HG02973 (cell line): ENCODE data around the gene TMEM151A.

ENCODE experiments used
- ATAC-seq: cut with Tn5 transposase; IDR thresholded peaks from one replicate; pipeline ENCODE4 v1.9.1; 2021; ENCODE audit warnings: moderate library complexity; ENCODE audit not compliant: unreplicated experiment

Gene TMEM151A

DNA sequence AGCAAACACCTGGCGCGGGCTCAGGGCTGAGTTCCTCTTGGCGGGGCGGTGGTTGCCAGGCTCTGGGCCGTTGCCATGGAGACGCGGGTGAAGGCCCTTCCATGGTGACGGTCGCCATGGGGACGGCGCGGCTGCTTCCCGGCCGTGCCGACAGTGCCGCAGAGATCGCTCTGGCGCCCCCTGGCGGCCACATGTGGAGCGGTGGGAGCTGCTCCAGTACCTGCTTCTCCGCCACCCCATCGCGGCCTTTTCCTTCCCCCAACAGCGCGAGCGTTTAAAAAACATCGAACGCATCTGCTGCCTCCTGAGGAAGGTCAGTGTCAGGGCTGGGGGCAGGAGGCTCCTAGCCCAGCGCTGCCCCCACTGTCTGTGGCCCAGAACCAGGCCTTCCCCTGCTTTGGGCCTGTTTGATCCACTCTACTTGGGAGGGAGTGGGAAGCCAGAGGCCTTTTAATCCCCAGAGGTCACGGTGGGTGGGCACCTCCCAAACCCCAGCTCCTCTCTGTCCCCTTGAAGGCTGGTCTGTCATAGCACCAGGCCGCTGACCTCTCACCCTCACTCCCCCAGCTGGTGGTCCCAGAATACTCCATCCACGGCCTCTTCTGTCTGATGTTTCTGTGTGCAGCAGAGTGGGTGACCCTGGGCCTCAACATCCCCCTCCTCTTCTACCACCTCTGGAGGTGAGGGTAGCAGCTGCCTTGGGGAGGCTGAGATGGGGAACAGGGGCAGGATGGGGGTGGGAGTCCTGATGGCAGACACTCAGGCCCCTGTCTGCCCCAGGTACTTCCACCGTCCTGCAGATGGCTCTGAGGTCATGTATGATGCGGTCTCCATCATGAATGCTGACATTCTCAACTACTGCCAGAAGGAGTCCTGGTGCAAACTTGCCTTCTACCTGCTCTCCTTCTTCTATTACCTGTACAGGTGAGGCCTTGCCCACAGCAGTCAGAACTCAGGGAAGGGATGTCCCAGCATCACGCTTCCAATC, 8.9 kb upstream of the TMEM151A start:
- ATAC-seq, result peak; percentile 60

DNA sequence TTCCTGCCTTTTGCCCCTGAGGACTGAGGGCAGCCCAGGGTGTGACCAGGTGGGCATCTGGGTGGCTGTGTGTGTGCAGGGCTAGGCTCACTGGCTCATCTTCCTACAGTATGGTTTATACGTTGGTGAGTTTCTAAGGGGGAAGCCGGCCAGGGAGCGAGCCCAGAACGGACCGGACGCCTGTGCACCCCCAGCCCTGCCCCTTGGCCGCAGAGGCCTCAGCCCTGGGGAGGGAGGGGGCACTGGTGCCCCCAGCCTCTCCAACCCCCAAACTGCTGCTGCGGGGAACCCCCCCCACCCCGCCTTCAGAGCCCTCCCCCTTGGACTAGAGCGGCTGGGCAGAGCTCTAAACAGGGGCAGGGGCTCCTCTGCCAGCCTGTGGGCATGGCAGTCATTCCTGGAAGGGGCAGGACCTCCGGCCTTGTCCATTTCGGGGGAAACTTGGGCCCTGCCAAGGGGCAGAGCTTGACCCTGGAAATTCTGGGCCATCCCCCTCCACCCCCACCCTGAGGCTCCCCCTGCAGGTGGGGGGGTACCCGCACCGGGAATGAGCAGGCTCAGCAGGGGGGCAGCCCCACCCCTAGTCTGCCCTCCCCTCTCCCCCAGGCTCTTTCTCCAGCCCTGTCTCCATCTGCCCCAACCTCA, 8.1 kb upstream of the TMEM151A start:
- ATAC-seq, result no peak

DNA sequence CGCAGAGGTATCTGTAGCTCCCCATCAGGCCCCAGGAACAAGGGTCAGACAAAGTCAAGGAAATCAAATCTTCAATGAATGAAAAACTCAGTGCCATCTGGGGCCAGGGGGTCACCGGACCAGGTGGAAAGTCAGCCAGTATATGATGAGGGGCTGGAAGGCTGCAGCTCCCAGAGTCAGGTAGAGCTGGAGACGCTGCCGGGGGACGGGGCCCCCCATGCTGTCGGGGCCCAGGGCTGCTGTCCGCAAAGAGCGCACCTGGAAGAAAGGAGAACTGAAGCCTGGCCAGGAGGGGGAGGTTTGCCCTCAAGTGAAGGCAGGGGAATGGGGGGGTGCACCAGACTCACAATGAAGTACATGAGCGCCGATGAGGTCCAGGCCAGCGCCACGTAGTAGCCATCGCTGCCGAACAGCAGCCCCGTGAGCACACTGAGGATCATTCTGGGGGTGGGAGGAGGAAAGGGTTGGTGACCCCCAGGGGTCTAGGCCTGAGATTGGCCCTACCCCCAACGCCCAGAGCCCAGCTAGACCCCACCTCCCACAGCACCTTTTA, 7.1 kb upstream of the TMEM151A start:
- no peak for ATAC-seq

DNA sequence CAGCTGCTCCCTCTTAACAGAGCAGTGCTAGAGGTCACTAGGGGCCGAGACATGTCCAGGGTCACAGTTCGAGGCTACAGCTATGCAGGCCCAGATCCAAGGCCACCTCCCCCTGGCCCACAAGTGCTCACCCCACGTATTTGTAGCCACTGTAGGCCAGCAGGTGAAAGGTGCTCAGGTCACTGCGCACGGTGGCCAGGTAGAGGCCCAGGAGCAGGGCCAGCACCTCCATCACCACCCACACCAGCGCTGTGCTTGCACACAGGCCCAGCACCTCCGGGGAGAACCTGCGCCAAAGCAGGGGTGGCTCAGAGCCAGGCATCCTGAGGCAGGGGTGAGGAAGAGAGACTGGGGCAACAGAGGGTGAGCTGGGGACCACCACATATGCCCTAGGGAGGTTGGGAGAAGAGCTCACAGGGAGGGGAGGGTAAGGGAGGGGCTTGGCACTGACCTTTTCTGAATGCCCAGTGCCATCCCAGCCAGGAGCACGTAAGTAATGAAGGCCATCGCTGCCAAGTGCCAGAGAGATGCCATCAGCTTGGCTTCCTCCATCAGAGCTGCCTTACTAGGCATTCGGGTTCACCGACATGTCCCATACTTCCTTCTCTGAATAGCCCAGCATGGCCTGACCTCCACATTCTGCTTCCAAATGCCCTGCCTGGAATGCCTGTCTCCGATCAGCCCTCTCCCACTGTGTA, 6.3 kb upstream of the TMEM151A start:
- no peak for ATAC-seq

DNA sequence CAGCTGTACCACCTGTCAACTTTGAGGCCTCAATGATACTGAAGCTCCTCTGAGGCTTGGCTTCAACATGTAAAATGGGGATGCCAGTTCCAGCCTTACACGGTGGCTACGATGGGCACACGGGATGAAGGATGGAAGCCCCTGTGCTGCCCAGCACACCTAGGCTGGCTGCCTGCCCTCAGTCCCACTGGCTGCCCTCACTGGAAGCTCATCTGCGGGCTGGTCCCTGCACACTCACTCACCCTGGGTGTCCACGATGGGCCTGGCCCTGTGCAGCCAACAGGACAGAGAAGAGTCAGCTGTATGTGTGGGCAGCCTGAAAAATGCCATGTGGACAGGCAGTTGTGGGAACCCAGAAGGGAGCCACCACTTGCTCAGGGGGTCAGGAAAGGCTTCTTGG, 5.0 kb upstream of the TMEM151A start:
- no peak for ATAC-seq

GRCh38 chr11:66287211-66287888, 4.3 kb upstream of the TMEM151A start:
- no peak for ATAC-seq

DNA sequence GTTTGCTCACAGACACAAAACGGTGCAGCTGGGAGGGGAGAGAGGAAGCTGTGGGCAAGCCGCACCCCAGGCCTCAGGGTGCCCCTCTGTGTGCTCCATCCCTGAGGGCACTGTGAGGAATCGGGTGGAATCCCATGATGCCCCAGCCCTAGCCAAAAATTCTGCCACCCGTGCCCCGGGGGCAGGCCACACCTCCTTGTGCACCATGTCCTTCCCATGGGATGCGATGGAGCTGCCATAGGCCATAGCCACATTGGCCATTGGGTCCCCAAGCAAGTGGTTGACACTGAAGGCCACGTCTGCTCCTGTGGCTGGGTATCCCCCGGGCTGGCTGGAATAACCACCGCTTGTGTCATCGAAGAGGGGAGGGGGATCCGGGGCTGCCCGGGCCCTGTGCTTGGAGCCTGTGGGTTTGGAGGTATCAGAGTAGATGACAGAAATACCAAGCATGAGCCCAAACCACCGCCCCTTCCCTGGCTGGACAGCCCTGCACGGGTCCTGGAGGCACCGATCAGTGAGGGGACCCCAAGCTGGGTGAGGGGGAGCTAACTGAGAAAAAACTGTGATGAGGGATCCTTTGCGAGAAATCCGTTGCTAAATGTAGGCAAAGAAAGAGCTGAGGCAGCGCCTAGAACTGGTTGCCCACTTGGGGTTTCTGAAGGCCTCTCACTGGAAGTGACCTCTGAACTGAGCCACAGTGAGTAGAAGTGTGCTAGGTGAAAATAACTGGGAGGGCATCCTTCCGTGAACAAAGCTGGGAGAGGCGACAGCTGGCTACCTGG, 3.6 kb upstream of the TMEM151A start:
- ATAC-seq, result no peak

GRCh38 chr11:66288671-66289547, 2.8 kb upstream of the TMEM151A start, which contains the start of gene YIF1A:
Gene YIF1A, minus strand, starts transcription at chr11:66289143. Its CDS starts 158 bp downstream, at chr11:66288985.
- ATAC-seq, result peak; percentile 69

GRCh38 chr11:66289548-66290329, 2.0 kb upstream of the TMEM151A start:
- ATAC-seq, result peak; percentile 38

GRCh38 chr11:66290330-66290621, 1.4 kb upstream of the TMEM151A start:
- ATAC-seq, result no peak

DNA sequence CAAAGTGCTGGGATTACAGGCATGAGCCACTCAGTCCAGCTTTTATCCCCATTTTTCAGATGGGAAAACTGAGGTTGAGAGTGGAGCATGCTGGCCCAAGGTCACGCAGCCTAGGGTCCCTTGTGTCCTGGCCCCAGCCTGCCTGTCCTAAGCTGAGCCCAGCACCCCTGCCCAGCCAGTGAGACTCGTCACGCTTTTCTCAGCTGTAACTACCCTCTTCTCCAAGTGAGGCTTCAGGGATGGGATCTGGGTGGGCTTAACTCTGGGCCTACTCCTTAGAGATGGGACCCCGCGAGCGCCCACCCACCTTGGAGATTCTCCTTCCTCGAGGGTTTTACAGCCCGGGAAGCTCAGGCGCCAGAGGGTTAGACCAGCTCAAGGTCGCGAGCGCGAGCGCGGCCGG, 390 bp upstream of the TMEM151A start:
- no peak for ATAC-seq

DNA sequence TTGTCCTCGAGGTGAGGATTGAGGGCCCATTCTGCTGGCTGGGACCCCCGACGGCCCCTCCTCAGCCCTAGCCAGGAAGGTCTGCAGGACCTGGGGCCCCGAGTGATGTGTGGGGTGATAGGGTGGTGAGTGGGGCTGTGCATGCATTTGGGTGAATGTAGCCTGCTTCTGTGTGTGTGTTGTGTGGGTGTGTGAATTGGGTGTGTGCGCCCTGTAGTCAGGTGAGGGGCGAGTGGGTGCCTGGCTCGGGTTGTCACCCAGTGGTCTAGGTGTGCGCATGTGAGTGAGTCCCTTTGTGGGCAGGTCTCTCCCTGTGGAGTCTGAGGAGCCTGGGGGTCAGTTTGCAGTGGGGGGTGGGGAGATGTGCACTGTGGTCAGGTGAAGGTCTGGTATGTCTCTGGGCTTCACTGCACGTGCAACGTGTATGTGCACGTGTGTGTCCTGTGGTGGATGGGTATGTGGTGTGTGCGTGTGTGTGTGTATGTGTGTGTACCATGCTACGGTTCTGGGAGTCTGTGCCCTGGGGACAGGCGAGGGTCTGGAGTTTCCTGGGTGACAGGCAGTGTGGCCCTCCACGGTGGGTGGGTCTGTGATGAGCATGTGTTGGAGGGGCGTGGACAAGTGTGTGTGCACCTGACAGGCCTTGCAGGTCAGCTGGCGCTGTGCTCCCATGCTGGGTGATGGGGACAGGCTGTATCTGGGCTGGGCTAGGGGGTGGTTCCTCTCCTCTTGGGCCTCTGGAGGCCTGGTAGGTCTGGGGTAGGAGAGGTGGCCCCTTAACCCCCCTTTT, 1.0 kb downstream of the TMEM151A start:
- no peak for ATAC-seq

DNA sequence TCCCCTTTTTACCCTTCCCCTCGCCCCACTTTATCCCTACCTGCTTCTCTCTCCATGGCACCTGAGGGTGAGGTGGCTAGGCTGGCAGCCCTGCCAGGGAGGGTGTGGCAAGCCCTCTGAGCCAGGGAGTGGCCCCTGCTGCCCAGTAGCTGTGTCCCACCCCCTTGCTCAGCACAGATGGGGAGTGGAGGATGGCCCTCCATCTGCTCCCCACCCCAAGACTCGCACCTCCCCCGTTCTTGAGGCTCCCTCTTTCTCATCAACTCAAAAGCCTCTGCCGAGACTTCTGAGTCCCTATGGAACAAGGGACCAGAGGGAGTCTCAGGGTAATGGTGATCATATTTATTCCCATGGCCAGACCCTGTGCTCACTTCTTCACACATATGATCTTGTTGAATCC, 1.7 kb downstream of the TMEM151A start:
- no peak for ATAC-seq

DNA sequence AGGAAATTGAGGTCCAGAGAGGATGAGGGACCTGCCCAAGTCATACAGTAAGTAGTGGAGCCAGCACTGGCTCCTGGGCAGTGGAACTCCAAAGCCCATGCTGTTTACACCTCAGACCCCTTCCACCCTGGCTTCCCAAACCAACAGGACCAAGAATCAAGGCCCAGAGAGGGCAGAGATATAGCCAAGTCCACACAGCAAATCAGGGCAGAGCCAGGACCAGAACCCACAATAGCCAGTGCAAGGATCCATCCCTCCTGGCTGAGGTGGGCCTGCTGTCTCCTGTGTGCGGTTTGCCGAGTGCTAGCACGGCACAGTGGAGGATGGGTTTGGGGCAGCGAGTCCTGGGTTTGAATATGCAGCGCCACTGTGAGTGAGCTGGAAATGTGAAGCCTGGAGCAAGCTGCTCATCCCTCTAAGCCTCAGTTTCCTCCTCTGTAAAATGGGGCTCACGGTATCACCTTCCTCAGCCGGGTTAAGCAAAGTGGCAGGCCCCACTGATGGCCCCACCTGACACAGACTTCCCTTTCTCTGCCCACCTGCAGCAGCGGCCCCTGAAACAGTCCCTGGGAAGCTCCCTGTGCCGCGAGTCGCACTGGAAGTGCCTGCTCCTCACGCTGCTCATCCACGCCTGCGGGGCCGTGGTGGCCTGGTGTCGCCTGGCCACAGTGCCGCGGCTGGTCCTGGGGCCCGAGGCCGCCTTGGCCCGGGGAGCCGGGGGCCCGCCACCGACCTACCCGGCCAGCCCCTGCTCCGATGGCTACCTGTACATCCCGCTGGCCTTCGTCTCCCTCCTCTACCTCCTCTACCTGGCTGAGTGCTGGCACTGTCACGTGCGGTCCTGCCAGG, 2.3 kb downstream of the TMEM151A start:
- no peak for ATAC-seq

DNA sequence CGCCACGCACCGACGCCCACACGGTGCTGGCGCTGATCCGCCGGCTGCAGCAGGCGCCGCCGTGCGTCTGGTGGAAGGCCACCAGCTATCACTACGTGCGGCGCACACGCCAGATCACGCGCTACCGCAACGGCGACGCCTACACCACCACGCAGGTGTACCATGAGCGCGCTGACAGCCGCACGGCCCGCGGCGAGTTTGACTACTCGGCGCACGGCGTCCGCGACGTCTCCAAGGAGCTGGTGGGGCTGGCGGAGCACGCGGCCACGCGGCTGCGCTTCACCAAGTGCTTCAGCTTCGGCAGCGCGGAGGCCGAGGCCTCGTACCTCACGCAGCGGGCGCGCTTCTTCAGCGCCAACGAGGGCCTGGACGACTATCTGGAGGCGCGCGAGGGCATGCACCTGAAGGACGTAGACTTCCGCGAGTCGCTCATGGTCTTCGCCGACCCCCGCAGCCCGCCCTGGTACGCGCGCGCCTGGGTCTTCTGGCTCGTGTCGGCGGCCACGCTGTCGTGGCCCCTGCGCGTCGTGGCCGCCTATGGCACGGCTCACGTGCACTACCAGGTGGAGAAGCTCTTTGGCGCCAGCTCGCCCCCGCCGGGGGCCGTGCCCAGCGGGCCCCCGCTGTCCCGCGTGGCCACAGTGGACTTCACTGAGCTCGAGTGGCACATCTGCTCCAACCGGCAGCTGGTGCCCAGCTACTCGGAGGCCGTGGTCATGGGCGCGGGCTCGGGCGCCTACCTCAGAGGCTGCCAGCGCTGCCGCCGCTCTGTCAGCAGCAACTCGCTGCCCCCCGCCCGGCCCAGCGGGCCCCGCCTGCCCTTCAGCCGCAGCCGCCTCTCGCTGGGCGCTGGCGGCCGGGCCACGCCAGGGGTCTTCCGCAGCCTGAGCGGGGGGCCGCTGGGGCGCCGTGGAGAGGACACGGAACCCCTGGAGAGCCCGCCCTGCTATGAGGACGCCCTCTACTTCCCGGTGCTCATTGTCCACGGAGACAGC, 3.2 kb downstream of the TMEM151A start:
- no peak for ATAC-seq
